A549 (cell line): ENCODE results near the gene MRPL34. TPM values are rescaled to one million over a fixed set of nuclear protein-coding genes. Genes with fewer than 3 reads are reported as not detected.
A peak's percentile ranks its signal among the peaks of the same experiment; 100 is the strongest.

Source experiments
- BCL3 ChIP-seq: fragments of >200 bp; sonication (Bioruptor Twin); formaldehyde crosslinking; IDR thresholded peaks from 3 replicates; pipeline ENCODE4 v1.6.1; 2016
- CBX2 ChIP-seq: fragments of 200-600 bp; sonication (generic); IDR thresholded peaks from 2 replicates; pipeline ENCODE4 v1.6.1; 2016; ENCODE audit warnings: low read depth, mild to moderate bottlenecking, borderline replicate concordance
- CHD4 ChIP-seq: fragments of 200-600 bp; sonication (generic); IDR thresholded peaks from 2 replicates; pipeline ENCODE4 v1.6.1; 2016; ENCODE audit warnings: antibody characterized with exemption, mild to moderate bottlenecking, borderline replicate concordance
- CTCF ChIP-seq: fragments of >200 bp; sonication (Bioruptor Twin); formaldehyde crosslinking; IDR thresholded peaks from 3 replicates; pipeline ENCODE4 v1.5.1; 2016
- ELK1 ChIP-seq: fragments of 150-350 bp; IDR thresholded peaks from 2 replicates; pipeline ENCODE4 v1.6.1; 2014; ENCODE audit warnings: low read depth, mild to moderate bottlenecking, low read length
- FOSB ChIP-seq: fragments of 250-450 bp; sonication (Bioruptor Pico); IDR thresholded peaks from 2 replicates; pipeline ENCODE4 v1.5.0; 2020; ENCODE audit warnings: mild to moderate bottlenecking, moderate library complexity
- GATA3 ChIP-seq: IDR thresholded peaks from 2 replicates; pipeline ENCODE4 v1.6.1; 2012; ENCODE audit warnings: borderline replicate concordance
- HEYL ChIP-seq: fragments of 250-450 bp; sonication (Bioruptor Pico); IDR thresholded peaks from 2 replicates; pipeline ENCODE4 v1.8.0; 2021; ENCODE audit warnings: mild to moderate bottlenecking, moderate library complexity
- HOXB5 ChIP-seq: fragments of 250-450 bp; sonication (Bioruptor Pico); IDR thresholded peaks from 2 replicates; pipeline ENCODE4 v1.5.0; 2020; ENCODE audit warnings: mild to moderate bottlenecking, moderate library complexity
- KDM1A ChIP-seq: fragments of 200-600 bp; sonication (generic); IDR thresholded peaks from 2 replicates; pipeline ENCODE4 v1.6.1; 2016; ENCODE audit warnings: low read depth, mild to moderate bottlenecking
- KDM5A ChIP-seq: fragments of 200-600 bp; sonication (generic); IDR thresholded peaks from 2 replicates; pipeline ENCODE4 v1.6.1; 2016; ENCODE audit warnings: antibody characterized with exemption, mild to moderate bottlenecking
- PBX3 ChIP-seq: IDR thresholded peaks from 2 replicates; pipeline ENCODE4 v1.6.1; 2012
- PHF8 ChIP-seq: fragments of 200-600 bp; sonication (generic); IDR thresholded peaks from 2 replicates; pipeline ENCODE4 v1.6.1; 2016; ENCODE audit warnings: low read depth, mild to moderate bottlenecking, antibody characterized with exemption, moderate library complexity, borderline replicate concordance
- POLR2A ChIP-seq: IDR thresholded peaks from 2 replicates; pipeline ENCODE4 v1.6.1; 2012; ENCODE audit warnings: mild to moderate bottlenecking, low read length
- POLR2AphosphoS2 ChIP-seq: conservative IDR thresholded peaks from 2 replicates; pipeline ENCODE4 v1.6.1; 2012; ENCODE audit warnings: low read length, improper control_type of control experiment, inconsistent platforms
- RAD21 ChIP-seq, 2 experiments: fragments of >200 bp in 1 of 2; sonication (Bioruptor Twin) in 1 of 2; formaldehyde crosslinking in 1 of 2; IDR thresholded peaks in 1 of 2; conservative IDR thresholded peaks in 1 of 2; 2 replicates in 1 of 2; 3 replicates in 1 of 2; pipeline ENCODE4 v1.6.1; 2012 to 2018; ENCODE audit warnings: inconsistent platforms in 1 of 2
- RCOR1 ChIP-seq: fragments of 150-350 bp; IDR thresholded peaks from 2 replicates; pipeline ENCODE4 v1.6.1; 2014; ENCODE audit warnings: antibody characterized with exemption, low read length, low read depth
- SMC3 ChIP-seq: fragments of >200 bp; sonication (Bioruptor Twin); formaldehyde crosslinking; IDR thresholded peaks from 3 replicates; pipeline ENCODE4 v1.6.1; 2018; ENCODE audit warnings: inconsistent platforms
- ZFP36 ChIP-seq: fragments of 450-650 bp; IDR thresholded peaks from 2 replicates; pipeline ENCODE4 v1.6.1; 2014; ENCODE audit warnings: borderline replicate concordance; ENCODE audit not compliant: partially characterized antibody
- ZNF302 ChIP-seq: fragments of 250-450 bp; sonication (Bioruptor Pico); IDR thresholded peaks from 2 replicates; pipeline ENCODE4 v1.9.0; 2021; ENCODE audit warnings: inconsistent platforms, mild to moderate bottlenecking, moderate library complexity
- ZSCAN20 ChIP-seq: fragments of 250-450 bp; sonication (Bioruptor Pico); IDR thresholded peaks from 2 replicates; pipeline ENCODE4 v1.8.0; 2022; ENCODE audit warnings: mild to moderate bottlenecking, moderate library complexity
- polyA plus RNA-seq, 4 experiments: library from polyadenylated mRNA; depleted of rRNA in 3 of 4; stranded (reverse); fragments of >200 nt; fragmentation: RNase III in 1 of 4; extraction: RNeasy Plus Mini Kit Qiagen cat#74134 plus additional on column Dnase treatment in 1 of 4; gene quantifications; 2 replicates in 3 of 4; 3 replicates in 1 of 4; pipeline ENCODE4 v1.2.3, GENCODE V29; 2011 to 2017
- TF ChIP-seq, protein P1 (sequence below): fragments of 250-450 bp; sonication (Bioruptor Pico); IDR thresholded peaks from 2 replicates; pipeline ENCODE4 v1.5.0; 2021; ENCODE audit warnings: mild to moderate bottlenecking, moderate library complexity, borderline replicate concordance

MRPL34 gene
- polyA plus RNA-seq, 2 of the 4 experiments (the other 2 are of a cell fraction), result 28.1 to 56.1 TPM

DNA sequence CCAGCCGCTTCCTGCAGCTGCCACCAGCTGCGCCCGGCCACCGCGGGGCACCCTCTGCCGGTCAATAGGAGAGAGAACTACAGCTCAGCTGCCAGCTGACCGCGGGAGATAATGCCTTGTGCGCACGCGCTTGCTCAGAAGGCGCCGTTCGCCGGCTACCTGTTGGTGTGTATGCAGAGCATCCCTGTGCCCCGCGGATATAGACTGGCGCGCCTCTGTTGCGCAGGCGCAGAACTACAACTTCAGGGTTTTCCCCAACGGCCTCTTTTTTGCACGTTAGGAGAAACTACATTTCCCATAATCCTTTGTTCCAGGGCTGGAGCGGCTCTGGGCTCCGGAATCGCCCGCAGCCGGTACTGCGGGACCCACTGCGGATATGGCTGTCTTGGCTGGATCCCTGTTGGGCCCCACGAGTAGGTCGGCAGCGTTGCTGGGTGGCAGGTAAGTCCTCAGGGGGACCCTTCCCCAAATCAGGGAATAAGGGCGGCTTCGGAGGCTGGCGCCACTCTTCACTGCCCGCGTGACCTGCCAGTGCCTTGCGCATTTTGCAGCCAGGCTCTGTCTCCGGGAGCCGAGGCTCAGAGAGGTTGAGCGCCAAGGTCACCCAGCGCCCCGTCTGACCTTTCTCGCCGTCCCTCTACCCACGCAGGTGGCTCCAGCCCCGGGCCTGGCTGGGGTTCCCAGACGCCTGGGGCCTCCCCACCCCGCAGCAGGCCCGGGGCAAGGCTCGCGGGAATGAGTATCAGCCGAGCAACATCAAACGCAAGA, at the start of gene MRPL34 (continued):
- peak; percentile 55 to 64 for TF ChIP-seq RAD21 (conservative IDR thresholded peaks at IDR 0.05 in 1 of 2, IDR thresholded peaks at IDR 0.05 in 1 of 2)
- TF ChIP-seq POLR2A, result peak; percentile 50
- peak; percentile 75 for TF ChIP-seq SMC3
- TF ChIP-seq CHD4, result no peak
- no peak for TF ChIP-seq ZNF302 (CRISPR knock-in tag)
- TF ChIP-seq, protein P1, sequence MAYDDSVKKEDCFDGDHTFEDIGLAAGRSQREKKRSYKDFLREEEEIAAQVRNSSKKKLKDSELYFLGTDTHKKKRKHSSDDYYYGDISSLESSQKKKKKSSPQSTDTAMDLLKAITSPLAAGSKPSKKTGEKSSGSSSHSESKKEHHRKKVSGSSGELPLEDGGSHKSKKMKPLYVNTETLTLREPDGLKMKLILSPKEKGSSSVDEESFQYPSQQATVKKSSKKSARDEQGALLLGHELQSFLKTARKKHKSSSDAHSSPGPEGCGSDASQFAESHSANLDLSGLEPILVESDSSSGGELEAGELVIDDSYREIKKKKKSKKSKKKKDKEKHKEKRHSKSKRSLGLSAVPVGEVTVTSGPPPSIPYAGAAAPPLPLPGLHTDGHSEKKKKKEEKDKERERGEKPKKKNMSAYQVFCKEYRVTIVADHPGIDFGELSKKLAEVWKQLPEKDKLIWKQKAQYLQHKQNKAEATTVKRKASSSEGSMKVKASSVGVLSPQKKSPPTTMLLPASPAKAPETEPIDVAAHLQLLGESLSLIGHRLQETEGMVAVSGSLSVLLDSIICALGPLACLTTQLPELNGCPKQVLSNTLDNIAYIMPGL (CRISPR knock-in tag), result no peak
- TF ChIP-seq BCL3, result no peak; the same call in 2 of the 3 replicates
- TF ChIP-seq KDM1A, result peak; percentile 47; the same call in 1 of the 2 replicates
- peak; percentile 68 for TF ChIP-seq CTCF
- TF ChIP-seq ZSCAN20, result no peak
- TF ChIP-seq PBX3, result peak; percentile 91; the same call in 1 of the 2 replicates
- TF ChIP-seq ZFP36, result no peak
- TF ChIP-seq GATA3, result no peak; the same call in 1 of the 2 replicates
- no peak for TF ChIP-seq RCOR1
- TF ChIP-seq POLR2AphosphoS2, result no peak
- no peak for TF ChIP-seq PHF8
- TF ChIP-seq ELK1, result no peak
- no peak for TF ChIP-seq KDM5A
- no peak for TF ChIP-seq CBX2
- no peak for TF ChIP-seq HOXB5 (CRISPR knock-in tag)
- no peak for TF ChIP-seq FOSB (CRISPR knock-in tag)
- TF ChIP-seq HEYL (CRISPR knock-in tag), result no peak
